H9 (cell line): Measurements from ENCODE around the gene LEKR1. TPM values are rescaled to one million over a fixed set of nuclear protein-coding genes. Genes with fewer than 3 reads are reported as not detected.

ENCODE experiments used
- DNase-seq: peaks from one replicate; pipeline ENCODE4 v3.0.0-alpha.2; 2017
- H2AFZ ChIP-seq: one replicate; pipeline ENCODE4 v1.6.1; 2013; ENCODE audit warnings: mild to moderate bottlenecking, low read length, control low read depth, moderate library complexity
- H2AK5ac ChIP-seq: 2 replicates; pipeline ENCODE4 v1.6.1; 2013; ENCODE audit warnings: low read length, control low read depth, mixed read lengths; ENCODE audit not compliant: insufficient read length
- H2BK120ac ChIP-seq: one replicate; pipeline ENCODE4 v1.6.1; 2013; ENCODE audit warnings: low read depth, mild to moderate bottlenecking, low read length, control low read depth, inconsistent platforms; ENCODE audit not compliant: poor library complexity, severe bottlenecking
- H2BK12ac ChIP-seq: 2 replicates; pipeline ENCODE4 v1.6.1; 2013; ENCODE audit warnings: low read length, control low read depth, mixed read lengths, low read depth; ENCODE audit not compliant: insufficient read length
- H2BK15ac ChIP-seq: 2 replicates; pipeline ENCODE4 v1.6.1; 2013; ENCODE audit warnings: low read depth, low read length, control low read depth
- H2BK20ac ChIP-seq: one replicate; pipeline ENCODE4 v1.6.1; 2013; ENCODE audit warnings: low read depth, mild to moderate bottlenecking, low read length, control low read depth, inconsistent platforms; ENCODE audit not compliant: poor library complexity, severe bottlenecking
- H2BK5ac ChIP-seq: 2 replicates; pipeline ENCODE4 v1.6.1; 2013; ENCODE audit warnings: low read length, control low read depth, mixed read lengths; ENCODE audit not compliant: insufficient read length
- H3K14ac ChIP-seq: 2 replicates; pipeline ENCODE4 v1.6.1; 2013; ENCODE audit warnings: low read length, control low read depth; ENCODE audit not compliant: insufficient read depth
- H3K18ac ChIP-seq: 2 replicates; pipeline ENCODE4 v1.6.1; 2013; ENCODE audit warnings: low read depth, mild to moderate bottlenecking, mixed read lengths, low read length, control low read depth; ENCODE audit not compliant: insufficient read length
- H3K23ac ChIP-seq: 2 replicates; pipeline ENCODE4 v1.6.1; 2013; ENCODE audit warnings: low read length, control low read depth, mixed read lengths, low read depth; ENCODE audit not compliant: insufficient read length
- H3K23me2 ChIP-seq: 2 replicates; pipeline ENCODE4 v1.6.1; 2013; ENCODE audit warnings: low read depth, mild to moderate bottlenecking, mixed read lengths, low read length, control low read depth; ENCODE audit not compliant: insufficient read length, poor library complexity, severe bottlenecking
- H3K27ac ChIP-seq: 2 replicates; pipeline ENCODE4 v1.5.1; 2013; ENCODE audit warnings: low read length, control low read depth, mixed read lengths, low read depth; ENCODE audit not compliant: insufficient read length
- H3K27me3 ChIP-seq: 2 replicates; pipeline ENCODE4 v1.6.1; 2013; ENCODE audit warnings: low read length, control low read depth, inconsistent platforms; ENCODE audit not compliant: insufficient read depth
- H3K4ac ChIP-seq: 2 replicates; pipeline ENCODE4 v1.6.1; 2013; ENCODE audit warnings: low read depth, mild to moderate bottlenecking, control low read depth, inconsistent platforms, low read length, moderate library complexity
- H3K4me1 ChIP-seq: 2 replicates; pipeline ENCODE4 v1.6.1; 2013; ENCODE audit warnings: low read length, control low read depth, inconsistent platforms; ENCODE audit not compliant: insufficient read depth
- H3K4me2 ChIP-seq: 2 replicates; pipeline ENCODE4 v1.6.1; 2013; ENCODE audit warnings: low read length, control low read depth, mixed read lengths; ENCODE audit not compliant: insufficient read length, insufficient read depth
- H3K56ac ChIP-seq: 2 replicates; pipeline ENCODE4 v1.6.1; 2013; ENCODE audit warnings: low read depth, mild to moderate bottlenecking, mixed read lengths, low read length, control low read depth; ENCODE audit not compliant: insufficient read length
- H3K79me1 ChIP-seq: 2 replicates; pipeline ENCODE4 v1.6.1; 2013; ENCODE audit warnings: low read depth, mild to moderate bottlenecking, moderate library complexity, low read length, control low read depth, inconsistent platforms; ENCODE audit not compliant: insufficient read depth, poor library complexity, severe bottlenecking
- H3K79me2 ChIP-seq: 2 replicates; pipeline ENCODE4 v1.6.1; 2013; ENCODE audit warnings: low read length, control low read depth, inconsistent platforms; ENCODE audit not compliant: insufficient read depth
- H3K9ac ChIP-seq: 2 replicates; pipeline ENCODE4 v1.6.1; 2013; ENCODE audit warnings: low read length, control low read depth, mixed read lengths; ENCODE audit not compliant: insufficient read length; ENCODE audit errors: extremely low read depth
- H3K9me3 ChIP-seq: one replicate; pipeline ENCODE4 v1.6.1; 2013; ENCODE audit warnings: low read depth, low read length, inconsistent platforms; ENCODE audit not compliant: control insufficient read depth
- H3T11ph ChIP-seq: one replicate; pipeline ENCODE4 v1.6.1; 2013; ENCODE audit warnings: mild to moderate bottlenecking, low read length, control low read depth, inconsistent platforms
- H4K20me1 ChIP-seq: one replicate; pipeline ENCODE4 v1.6.1; 2013; ENCODE audit not compliant: control insufficient read depth, insufficient read length, insufficient read depth
- H4K5ac ChIP-seq: 2 replicates; pipeline ENCODE4 v1.6.1; 2013; ENCODE audit warnings: low read depth, mild to moderate bottlenecking, mixed read lengths, low read length, control low read depth; ENCODE audit not compliant: insufficient read length
- H4K8ac ChIP-seq: replicated peaks from 2 replicates; pipeline ENCODE4 v1.6.1; 2013; ENCODE audit warnings: low read length, control low read depth, mixed read lengths, low read depth; ENCODE audit not compliant: insufficient read length
- H4K91ac ChIP-seq: 2 replicates; pipeline ENCODE4 v1.6.1; 2013; ENCODE audit warnings: low read depth, mild to moderate bottlenecking, moderate library complexity, mixed read lengths, low read length, control low read depth; ENCODE audit not compliant: insufficient read length
- H3K27ac Mint-ChIP-seq, 3 experiments: 2 replicates in 2 of 3; 3 replicates in 1 of 3; pipeline ENCODE4 v1.8.0; 2020 to 2021; ENCODE audit warnings: mixed read lengths in 3 of 3, mild to moderate bottlenecking in 1 of 3, moderate library complexity in 1 of 3
- H3K27me3 Mint-ChIP-seq: 2 replicates; pipeline ENCODE4 v1.8.0; 2021; ENCODE audit warnings: low read depth, mild to moderate bottlenecking, moderate library complexity, mixed read lengths
- H3K36me3 Mint-ChIP-seq, 3 experiments: 2 replicates in 2 of 3; 3 replicates in 1 of 3; pipeline ENCODE4 v1.8.0; 2020 to 2021; ENCODE audit warnings: low read depth in 3 of 3, mixed read lengths in 3 of 3; ENCODE audit not compliant: insufficient read depth in 1 of 3
- H3K4me1 Mint-ChIP-seq, 2 experiments: 2 replicates each; pipeline ENCODE4 v1.8.0; 2020; ENCODE audit warnings: mixed read lengths in 2 of 2
- H3K4me3 Mint-ChIP-seq, 2 experiments: 2 replicates in 1 of 2; 3 replicates in 1 of 2; pipeline ENCODE4 v1.8.0; 2020 to 2021; ENCODE audit warnings: mild to moderate bottlenecking in 2 of 2, mixed read lengths in 2 of 2, moderate library complexity in 1 of 2
- H3K9me3 Mint-ChIP-seq, 2 experiments: 2 replicates in 1 of 2; 3 replicates in 1 of 2; pipeline ENCODE4 v1.8.0; 2020; ENCODE audit warnings: mild to moderate bottlenecking in 2 of 2, mixed read lengths in 2 of 2, moderate library complexity in 1 of 2
- total RNA-seq: library from RNA; stranded (reverse); gene quantifications from 2 replicates; pipeline ENCODE4 v1.2.1, GENCODE V29; 2021
- TF ChIP-seq, protein P1 (sequence below): fragments of 200-600 bp; sonication (generic); conservative IDR thresholded peaks from 3 replicates; pipeline ENCODE4 v1.8.0; 2021; ENCODE audit warnings: antibody characterized with exemption, mild to moderate bottlenecking

The LEKR1 gene
- total RNA-seq, 1 experiment from 2014 or later, result not detected

GRCh38 chr3:156782921-156783320 is 43.2 kb upstream of the LEKR1 start:
- Histone ChIP-seq H3K14ac (no peak overlapping the region), H3K27ac (no peak overlapping the region), H3K9ac (no peak overlapping the region), H4K8ac (no peak overlapping the region), H3T11ph (no peak overlapping the region), H3K4me1 (no peaks in the 10 kb centered on the region), H2AK5ac (no peak overlapping the region), H2BK12ac (no peak overlapping the region), H2BK120ac (no peak overlapping the region), H3K56ac (no peak overlapping the region), H2BK20ac (no peak overlapping the region), H3K27me3 (no peaks in the 10 kb centered on the region), H2AFZ (no peak overlapping the region), H2BK15ac (no peak overlapping the region), H3K23me2 (no peaks in the 10 kb centered on the region), H4K5ac (no peak overlapping the region), H3K79me2 (no peaks in the 10 kb centered on the region), H2BK5ac (no peak overlapping the region), H3K79me1 (no peaks in the 10 kb centered on the region), H4K20me1 (no peaks in the 10 kb centered on the region), H3K4ac (no peak overlapping the region), H3K23ac (no peak overlapping the region), H3K4me2 (no peak overlapping the region), H3K18ac (no peak overlapping the region), H4K91ac (no peak overlapping the region), H3K9me3 (no peaks in the 10 kb centered on the region)
- no peak for DNase-seq
- Mint-ChIP-seq H3K4me3 (no peak overlapping the region), H3K4me1 (peaks cover 0 to 3% of the 10 kb centered on the region in 2 experiments; a peak in 1 of 4 replicates), H3K27ac (no peak overlapping the region), H3K27me3 (no peaks in the 10 kb centered on the region), H3K36me3 (no peaks in the 10 kb centered on the region), H3K9me3 (no peaks in the 10 kb centered on the region)
- TF ChIP-seq, protein P1, sequence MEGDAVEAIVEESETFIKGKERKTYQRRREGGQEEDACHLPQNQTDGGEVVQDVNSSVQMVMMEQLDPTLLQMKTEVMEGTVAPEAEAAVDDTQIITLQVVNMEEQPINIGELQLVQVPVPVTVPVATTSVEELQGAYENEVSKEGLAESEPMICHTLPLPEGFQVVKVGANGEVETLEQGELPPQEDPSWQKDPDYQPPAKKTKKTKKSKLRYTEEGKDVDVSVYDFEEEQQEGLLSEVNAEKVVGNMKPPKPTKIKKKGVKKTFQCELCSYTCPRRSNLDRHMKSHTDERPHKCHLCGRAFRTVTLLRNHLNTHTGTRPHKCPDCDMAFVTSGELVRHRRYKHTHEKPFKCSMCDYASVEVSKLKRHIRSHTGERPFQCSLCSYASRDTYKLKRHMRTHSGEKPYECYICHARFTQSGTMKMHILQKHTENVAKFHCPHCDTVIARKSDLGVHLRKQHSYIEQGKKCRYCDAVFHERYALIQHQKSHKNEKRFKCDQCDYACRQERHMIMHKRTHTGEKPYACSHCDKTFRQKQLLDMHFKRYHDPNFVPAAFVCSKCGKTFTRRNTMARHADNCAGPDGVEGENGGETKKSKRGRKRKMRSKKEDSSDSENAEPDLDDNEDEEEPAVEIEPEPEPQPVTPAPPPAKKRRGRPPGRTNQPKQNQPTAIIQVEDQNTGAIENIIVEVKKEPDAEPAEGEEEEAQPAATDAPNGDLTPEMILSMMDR, result no peak
